Panc1 (cell line): ENCODE measurements around the gene CTCFL. TPM values are rescaled to one million over a fixed set of nuclear protein-coding genes. Genes with fewer than 3 reads are reported as not detected.

ENCODE experiments used
- ATAC-seq: fragments of 200-7000 bp; cut with Tn5 transposase; 2 replicates; pipeline ENCODE4 v1.9.1; 2020; ENCODE audit warnings: mild to moderate bottlenecking, moderate library complexity
- BruUV-seq: library from RNA; stranded (reverse); fragments of 400-500 nt; replicated peaks from 2 replicates; lab custom pipeline; 2021; lab: Mats Ljungman, UMichigan
- CTCF ChIA-PET: fragments of 300-600 bp; sonication (Branson Sonifier 250); formaldehyde crosslinking; loops from one replicate; lab custom pipeline; 2022; ENCODE audit warnings: antibody characterized with exemption; lab: Charles Lee
- POLR2A ChIA-PET: fragments of 300-600 bp; sonication (Branson Sonifier 250); formaldehyde crosslinking; loops from one replicate; lab custom pipeline; 2022; ENCODE audit warnings: antibody characterized with exemption; lab: Charles Lee
- DNase-seq: peaks from one replicate; pipeline ENCODE4 v3.0.0-alpha.2; 2010; ENCODE audit warnings: low read depth, low spot score
- H3K27ac ChIP-seq: 2 replicates; pipeline ENCODE4 v1.5.1; 2011; ENCODE audit warnings: mild to moderate bottlenecking, low read length, inconsistent platforms
- H3K27me3 ChIP-seq: fragments of 200-500 bp; sonication (Bioruptor generic); 2 replicates; pipeline ENCODE4 v1.6.0; 2014; ENCODE audit warnings: low read length, inconsistent platforms; ENCODE audit not compliant: control insufficient read depth, insufficient read depth
- H3K36me3 ChIP-seq: fragments of 200-500 bp; sonication (Bioruptor generic); 2 replicates; pipeline ENCODE4 v1.5.1; 2014; ENCODE audit warnings: inconsistent platforms, mild to moderate bottlenecking, low read length, moderate library complexity; ENCODE audit not compliant: control insufficient read depth, insufficient read depth
- H3K4me1 ChIP-seq: 2 replicates; pipeline ENCODE4 v1.5.1; 2011; ENCODE audit warnings: inconsistent platforms, mild to moderate bottlenecking, low read length, moderate library complexity; ENCODE audit not compliant: control insufficient read depth, insufficient read depth
- H3K4me3 ChIP-seq, 2 experiments: 2 replicates each; pipeline ENCODE4 v1.5.1; 2011 to 2012; ENCODE audit warnings: low read depth in 2 of 2, low read length in 2 of 2, mild to moderate bottlenecking in 2 of 2, inconsistent platforms in 1 of 2, moderate library complexity in 1 of 2
- H3K9me3 ChIP-seq: fragments of 200-500 bp; sonication (Bioruptor generic); 2 replicates; pipeline ENCODE4 v1.5.1; 2014; ENCODE audit warnings: low read depth, mild to moderate bottlenecking, inconsistent platforms, low read length, moderate library complexity; ENCODE audit not compliant: control insufficient read depth, insufficient read depth
- POLR2AphosphoS5 ChIP-seq: IDR thresholded peaks from 2 replicates; pipeline ENCODE4 v1.6.1; 2012; ENCODE audit warnings: mild to moderate bottlenecking, low read depth, low read length, moderate library complexity
- SIN3A ChIP-seq: IDR thresholded peaks from 2 replicates; pipeline ENCODE4 v1.6.1; 2012; ENCODE audit warnings: low read depth, mild to moderate bottlenecking, low read length, moderate library complexity, borderline replicate concordance; ENCODE audit not compliant: insufficient read depth
- TCF7L2 ChIP-seq: IDR thresholded peaks from 2 replicates; pipeline ENCODE4 v1.6.1; 2011; ENCODE audit warnings: mild to moderate bottlenecking, low read depth, low read length, inconsistent platforms
- in situ Hi-C: cut with HindIII; loops from 2 replicates; pipeline ENCODE4 v1.10.0; 2016; ENCODE audit warnings: low sequenced_read_pairs, low pct_unique_long_range_greater_than_20kb
- intact Hi-C: fragments of 100-400 bp; cut with micrococcal nuclease; formaldehyde crosslinking; loops from one replicate; pipeline ENCODE4 v1.10.0; 2022; ENCODE audit not compliant: unreplicated experiment
- total RNA-seq: library from RNA; stranded (reverse); gene quantifications from one replicate; pipeline ENCODE4 v1.2.1, GENCODE V29; 2021; ENCODE audit not compliant: unreplicated experiment
- TF ChIP-seq, protein P1 (sequence below), 2 experiments: IDR thresholded peaks; 2 replicates each; pipeline ENCODE4 v1.6.1; 2011 to 2012; ENCODE audit warnings: low read depth in 2 of 2, control low read depth in 1 of 2, low read length in 1 of 2, mild to moderate bottlenecking in 1 of 2, moderate library complexity in 1 of 2; ENCODE audit not compliant: insufficient read depth in 1 of 2
- TF ChIP-seq, protein P2 (sequence below): fragments of 450-650 bp; IDR thresholded peaks from 2 replicates; pipeline ENCODE4 v1.5.1; 2017; ENCODE audit warnings: mild to moderate bottlenecking

CTCFL gene
- total RNA-seq, 1 experiment from 2014 or later: 0.05 TPM

- intact Hi-C loops (no loop called here), in situ Hi-C loops (no loop called here)
- no peak for DNase-seq
- POLR2A ChIA-PET: no interaction called here
- TF ChIP-seq, protein P1, sequence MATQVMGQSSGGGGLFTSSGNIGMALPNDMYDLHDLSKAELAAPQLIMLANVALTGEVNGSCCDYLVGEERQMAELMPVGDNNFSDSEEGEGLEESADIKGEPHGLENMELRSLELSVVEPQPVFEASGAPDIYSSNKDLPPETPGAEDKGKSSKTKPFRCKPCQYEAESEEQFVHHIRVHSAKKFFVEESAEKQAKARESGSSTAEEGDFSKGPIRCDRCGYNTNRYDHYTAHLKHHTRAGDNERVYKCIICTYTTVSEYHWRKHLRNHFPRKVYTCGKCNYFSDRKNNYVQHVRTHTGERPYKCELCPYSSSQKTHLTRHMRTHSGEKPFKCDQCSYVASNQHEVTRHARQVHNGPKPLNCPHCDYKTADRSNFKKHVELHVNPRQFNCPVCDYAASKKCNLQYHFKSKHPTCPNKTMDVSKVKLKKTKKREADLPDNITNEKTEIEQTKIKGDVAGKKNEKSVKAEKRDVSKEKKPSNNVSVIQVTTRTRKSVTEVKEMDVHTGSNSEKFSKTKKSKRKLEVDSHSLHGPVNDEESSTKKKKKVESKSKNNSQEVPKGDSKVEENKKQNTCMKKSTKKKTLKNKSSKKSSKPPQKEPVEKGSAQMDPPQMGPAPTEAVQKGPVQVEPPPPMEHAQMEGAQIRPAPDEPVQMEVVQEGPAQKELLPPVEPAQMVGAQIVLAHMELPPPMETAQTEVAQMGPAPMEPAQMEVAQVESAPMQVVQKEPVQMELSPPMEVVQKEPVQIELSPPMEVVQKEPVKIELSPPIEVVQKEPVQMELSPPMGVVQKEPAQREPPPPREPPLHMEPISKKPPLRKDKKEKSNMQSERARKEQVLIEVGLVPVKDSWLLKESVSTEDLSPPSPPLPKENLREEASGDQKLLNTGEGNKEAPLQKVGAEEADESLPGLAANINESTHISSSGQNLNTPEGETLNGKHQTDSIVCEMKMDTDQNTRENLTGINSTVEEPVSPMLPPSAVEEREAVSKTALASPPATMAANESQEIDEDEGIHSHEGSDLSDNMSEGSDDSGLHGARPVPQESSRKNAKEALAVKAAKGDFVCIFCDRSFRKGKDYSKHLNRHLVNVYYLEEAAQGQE (IDR thresholded peaks at IDR 0.05; ENCODE audit: insufficient read depth in 1 of 2, low read depth in 2 of 2, low read length in 1 of 2): no peak
- no peak for TF ChIP-seq TCF7L2
- no peak for TF ChIP-seq POLR2AphosphoS5
- no peaks in the 10 kb centered on the region for H3K4me1 ChIP-seq
- no peak overlapping the region for H3K4me3 ChIP-seq
- no peak overlapping the region for H3K27ac ChIP-seq
- peaks cover 17% of the 10 kb centered on the region for H3K27me3 ChIP-seq
- no peaks in the 10 kb centered on the region for H3K36me3 ChIP-seq
- no peaks in the 10 kb centered on the region for H3K9me3 ChIP-seq
- BruUV-seq: no TSS peak
- CTCF ChIA-PET: no interaction called here
- ATAC-seq: no peak
Measured at GRCh38 chr20:57556980-57557274, 32.0 kb upstream of the CTCFL start.

- in situ Hi-C loops (no loop called here), intact Hi-C loops (no loop called here)
- no TSS peak for BruUV-seq
- no peak overlapping the region for H3K27ac ChIP-seq
- no peak overlapping the region for H3K4me3 ChIP-seq
- H3K27me3 ChIP-seq: peaks cover 17% of the 10 kb centered on the region
- CTCF ChIA-PET: no interaction called here
- H3K4me1 ChIP-seq: no peaks in the 10 kb centered on the region
- H3K9me3 ChIP-seq: no peaks in the 10 kb centered on the region
- TF ChIP-seq, protein P1 (IDR thresholded peaks at IDR 0.05; ENCODE audit: insufficient read depth in 1 of 2, low read depth in 2 of 2, low read length in 1 of 2): no peak
- no peak for TF ChIP-seq SIN3A
- TF ChIP-seq TCF7L2: no peak
- TF ChIP-seq POLR2AphosphoS5: no peak
- TF ChIP-seq, protein P2, sequence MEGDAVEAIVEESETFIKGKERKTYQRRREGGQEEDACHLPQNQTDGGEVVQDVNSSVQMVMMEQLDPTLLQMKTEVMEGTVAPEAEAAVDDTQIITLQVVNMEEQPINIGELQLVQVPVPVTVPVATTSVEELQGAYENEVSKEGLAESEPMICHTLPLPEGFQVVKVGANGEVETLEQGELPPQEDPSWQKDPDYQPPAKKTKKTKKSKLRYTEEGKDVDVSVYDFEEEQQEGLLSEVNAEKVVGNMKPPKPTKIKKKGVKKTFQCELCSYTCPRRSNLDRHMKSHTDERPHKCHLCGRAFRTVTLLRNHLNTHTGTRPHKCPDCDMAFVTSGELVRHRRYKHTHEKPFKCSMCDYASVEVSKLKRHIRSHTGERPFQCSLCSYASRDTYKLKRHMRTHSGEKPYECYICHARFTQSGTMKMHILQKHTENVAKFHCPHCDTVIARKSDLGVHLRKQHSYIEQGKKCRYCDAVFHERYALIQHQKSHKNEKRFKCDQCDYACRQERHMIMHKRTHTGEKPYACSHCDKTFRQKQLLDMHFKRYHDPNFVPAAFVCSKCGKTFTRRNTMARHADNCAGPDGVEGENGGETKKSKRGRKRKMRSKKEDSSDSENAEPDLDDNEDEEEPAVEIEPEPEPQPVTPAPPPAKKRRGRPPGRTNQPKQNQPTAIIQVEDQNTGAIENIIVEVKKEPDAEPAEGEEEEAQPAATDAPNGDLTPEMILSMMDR: no peak
- DNase-seq (no peak), ATAC-seq (no peak)
- POLR2A ChIA-PET: no interaction called here
- no peaks in the 10 kb centered on the region for H3K36me3 ChIP-seq
Measured at GRCh38 chr20:57555457-57556184, 30.7 kb upstream of the CTCFL start.
